ENCODE measurements around the gene RAVER2.
"Not testable (repeated sequence)": the region's sequence is repeated elsewhere in the genome, so short reads cannot be mapped to it uniquely, and the experiment has no call there.

Gene RAVER2

GRCh38 chr1:64801851-64802523 lies 57.1 kb downstream of the RAVER2 start:
- no peak for DNase-seq (ENCODE audit: low read depth in 4 of 4, low spot score in 1 of 4)

- DNase-seq (ENCODE audit: low read depth in 4 of 4, low spot score in 1 of 4): no peak
Measured at GRCh38 chr1:64809309-64809708, 64.4 kb downstream of the RAVER2 start.

- DNase-seq (ENCODE audit: low read depth in 4 of 4, low spot score in 1 of 4): no peak
Measured at GRCh38 chr1:64810001-64810400, 65.1 kb downstream of the RAVER2 start.

- no peak for DNase-seq (ENCODE audit: low read depth in 4 of 4, low spot score in 1 of 4)
Measured at GRCh38 chr1:64811131-64811530, 66.3 kb downstream of the RAVER2 start.

GRCh38 chr1:64814427-64814826 lies 69.6 kb downstream of the RAVER2 start:
- no peak for DNase-seq (ENCODE audit: low read depth in 4 of 4, low spot score in 1 of 4)

- not testable (repeated sequence) for DNase-seq (ENCODE audit: low read depth in 4 of 4, low spot score in 1 of 4)
Measured at GRCh38 chr1:64817364-64817763, 72.5 kb downstream of the RAVER2 start.

- DNase-seq (ENCODE audit: low read depth in 4 of 4, low spot score in 1 of 4): not testable (repeated sequence)
Measured at GRCh38 chr1:64820572-64820971, 75.7 kb downstream of the RAVER2 start.

- no peak for DNase-seq (ENCODE audit: low read depth in 4 of 4, low spot score in 1 of 4)
Measured at GRCh38 chr1:64822621-64823020, 77.7 kb downstream of the RAVER2 start.

GRCh38 chr1:64823691-64824476 lies 79.0 kb downstream of the RAVER2 start:
- DNase-seq (ENCODE audit: low read depth in 4 of 4, low spot score in 1 of 4): peak; percentile 30 to 40 (median 36)

- DNase-seq (ENCODE audit: low read depth in 4 of 4, low spot score in 1 of 4): no peak
Measured at GRCh38 chr1:64826991-64827390, 82.1 kb downstream of the RAVER2 start.

- no peak for DNase-seq (ENCODE audit: low read depth in 4 of 4, low spot score in 1 of 4)
Measured at GRCh38 chr1:64828829-64829228, 84.0 kb downstream of the RAVER2 start.

GRCh38 chr1:64829411-64830029 lies 84.6 kb downstream of the RAVER2 start:
- no peak for DNase-seq (ENCODE audit: low read depth in 4 of 4, low spot score in 1 of 4)

- DNase-seq (ENCODE audit: low read depth in 4 of 4, low spot score in 1 of 4): no peak
Measured at GRCh38 chr1:64830030-64830651, 85.3 kb downstream of the RAVER2 start.

- no peak for DNase-seq (ENCODE audit: low read depth in 4 of 4, low spot score in 1 of 4)
Measured at GRCh38 chr1:64834734-64835133, 89.9 kb downstream of the RAVER2 start.

- DNase-seq (ENCODE audit: low read depth in 4 of 4, low spot score in 1 of 4): no peak
Measured at GRCh38 chr1:64836802-64837201, 91.9 kb downstream of the RAVER2 start.

GRCh38 chr1:64838486-64838885 lies 93.6 kb downstream of the RAVER2 start:
- no peak for DNase-seq (ENCODE audit: low read depth in 4 of 4, low spot score in 1 of 4)

- DNase-seq (ENCODE audit: low read depth in 4 of 4, low spot score in 1 of 4): no peak
Measured at GRCh38 chr1:64839261-64839660, 94.4 kb downstream of the RAVER2 start.

- no peak for DNase-seq (ENCODE audit: low read depth in 4 of 4, low spot score in 1 of 4)
Measured at GRCh38 chr1:64839732-64840405, 95.0 kb downstream of the RAVER2 start.

- no peak for DNase-seq (ENCODE audit: low read depth in 4 of 4, low spot score in 1 of 4)
Measured at GRCh38 chr1:64841330-64842065, 96.6 kb downstream of the RAVER2 start.

GRCh38 chr1:64842224-64842623 lies 97.3 kb downstream of the RAVER2 start:
- no peak for DNase-seq (ENCODE audit: low read depth in 4 of 4, low spot score in 1 of 4)

Data from stimulated activated CD4-positive, alpha-beta T cell treated with anti-CD3 and anti-CD28 coated beads, Interleukin-1b, Interleukin-23, amount 100 ng/mL, for 24 hours (primary cell).